GM19397 (cell line): Measurements from ENCODE around the gene GJA1.

Experiments
- ATAC-seq: cut with Tn5 transposase; IDR thresholded peaks from one replicate; pipeline ENCODE4 v1.9.1; 2021; ENCODE audit warnings: mild to moderate bottlenecking, moderate library complexity; ENCODE audit not compliant: unreplicated experiment

GJA1 gene

GRCh38 chr6:121482004-121482693 is 46.7 kb downstream of the GJA1 start:
- no peak for ATAC-seq

DNA sequence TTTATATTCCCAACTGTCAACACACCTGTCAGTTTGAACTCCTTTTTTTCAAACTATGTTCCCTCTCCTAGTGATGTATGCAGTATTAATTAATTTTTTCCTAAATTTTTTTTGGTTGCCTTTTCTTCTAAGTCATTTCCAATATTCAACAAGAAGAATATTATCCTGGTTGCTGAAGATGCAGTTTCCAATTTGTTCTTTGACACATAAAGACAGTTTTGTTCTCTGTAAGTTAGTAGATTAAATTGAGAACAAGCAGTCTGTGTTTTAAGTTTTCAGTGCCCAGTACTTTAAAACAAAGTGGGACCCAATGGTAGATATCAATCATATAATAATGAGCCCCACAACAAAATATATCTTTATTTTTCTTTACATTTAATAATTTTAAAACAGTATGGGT is 47.3 kb downstream of the GJA1 start:
- no peak for ATAC-seq

DNA sequence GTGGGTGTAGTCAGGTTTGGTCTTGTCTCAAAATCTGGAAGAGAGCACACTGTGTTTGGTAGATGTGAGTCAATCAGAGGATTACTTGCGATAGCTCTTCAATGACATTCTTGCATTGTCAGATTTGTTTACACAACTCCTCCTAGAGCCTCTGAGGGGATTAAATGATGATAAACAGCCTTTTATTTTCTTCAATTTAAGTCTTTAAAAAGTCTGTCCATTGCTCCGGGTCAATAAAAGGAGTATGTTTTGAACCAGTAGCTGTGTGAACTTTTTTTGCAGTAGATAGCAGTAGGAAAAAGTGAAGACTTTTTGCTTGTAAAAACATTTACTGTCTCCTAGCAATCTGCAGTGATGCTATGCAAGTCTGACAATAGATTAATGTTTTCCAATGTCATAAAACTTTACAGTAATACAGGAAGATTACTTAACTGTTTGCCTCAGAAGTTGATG is 49.9 kb downstream of the GJA1 start:
- ATAC-seq = no peak

DNA sequence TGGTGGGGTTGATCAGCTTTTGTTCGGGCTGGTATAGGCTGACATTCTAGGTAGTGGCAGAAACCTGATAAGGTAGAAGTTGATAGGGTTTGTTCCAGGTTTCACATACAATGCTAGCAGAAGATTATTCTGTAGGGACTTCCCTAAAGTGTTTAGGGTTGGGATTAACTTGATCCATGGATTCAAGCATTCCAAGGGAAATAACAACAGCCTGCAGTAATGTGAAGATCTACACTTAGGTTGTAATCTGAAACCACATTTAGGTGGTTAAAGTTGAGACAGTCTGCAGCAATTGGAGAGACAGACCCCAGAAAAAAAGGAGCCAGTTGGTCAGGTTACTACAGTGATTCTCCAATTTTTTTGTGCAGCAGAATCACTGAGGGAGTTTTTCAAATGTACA is 56.1 kb downstream of the GJA1 start:
- no peak for ATAC-seq

GRCh38 chr6:121492536-121492935 is 57.1 kb downstream of the GJA1 start:
- ATAC-seq = no peak

- no peak for ATAC-seq
Observed at GRCh38 chr6:121497970-121498375, 62.5 kb downstream of the GJA1 start.

GRCh38 chr6:121498481-121499276 is 63.2 kb downstream of the GJA1 start:
- ATAC-seq = no peak
